Vagina (tissue), 2 donors: ENCODE measurements around the gene ECE1. TPM values are rescaled to one million over a fixed set of nuclear protein-coding genes. Genes with fewer than 3 reads are reported as not detected.

ENCODE experiments used
- DNase-seq, 2 donors: peaks; one replicate each; pipeline ENCODE4 v3.0.0-alpha.2; 2017; ENCODE audit errors: extremely low spot score in 2 of 2
- H3K27ac ChIP-seq: fragments of 200-600 bp; sonication (generic); one replicate; pipeline ENCODE4 v1.5.1; 2019
- H3K27me3 ChIP-seq: fragments of 200-600 bp; sonication (generic); one replicate; pipeline ENCODE4 v1.5.1; 2019
- H3K36me3 ChIP-seq, 2 donors: fragments of 200-600 bp; sonication (generic); one replicate each; pipeline ENCODE4 v1.5.1; 2017 to 2019
- H3K4me1 ChIP-seq: fragments of 200-600 bp; sonication (generic); one replicate; pipeline ENCODE4 v1.5.1; 2019
- H3K4me3 ChIP-seq, 2 donors: fragments of 200-600 bp; sonication (generic); 1 replicate in 1 of 2; 2 replicates in 1 of 2; pipeline ENCODE4 v1.5.1; 2016 to 2019
- H3K9me3 ChIP-seq: fragments of 200-600 bp; sonication (generic); one replicate; pipeline ENCODE4 v1.5.1; 2019
- CTCF ChIP-seq, 3 experiments: fragments of 450-650 bp in 2 of 3; fragments of 200-600 bp in 1 of 3; sonication (generic) in 1 of 3; IDR thresholded peaks; one replicate each; pipeline ENCODE4 v1.5.1; 2017 to 2019; ENCODE audit warnings: antibody characterized with exemption in 3 of 3, mild to moderate bottlenecking in 2 of 3, moderate library complexity in 2 of 3
- POLR2A ChIP-seq, 2 donors: fragments of 450-650 bp; IDR thresholded peaks; one replicate each; pipeline ENCODE4 v1.6.1; 2017; ENCODE audit warnings: antibody characterized with exemption in 2 of 2, mild to moderate bottlenecking in 2 of 2, moderate library complexity in 2 of 2
- POLR2AphosphoS5 ChIP-seq, 2 donors: sonication (generic); formaldehyde crosslinking; IDR thresholded peaks; one replicate each; pipeline ENCODE4 v1.9.0; 2017; ENCODE audit warnings: antibody characterized with exemption in 2 of 2, mild to moderate bottlenecking in 2 of 2, low read depth in 1 of 2; ENCODE audit not compliant: insufficient read depth in 1 of 2
- intact Hi-C: fragments of 100-400 bp; cut with DNase I; formaldehyde crosslinking; loops from one replicate; pipeline ENCODE4 v1.15.1; 2023
- total RNA-seq: library from RNA; depleted of rRNA; stranded (reverse); fragments of >200 nt; gene quantifications from one replicate; pipeline ENCODE4 v1.2.3, GENCODE V29; 2016

The ECE1 gene
- total RNA-seq, 1 donor from 2014 or later = 93.8 TPM

GRCh38 chr1:21280011-21280471 lies 10.2 kb downstream of the ECE1 start:
- Histone ChIP-seq H3K4me3 (no peak overlapping the region), H3K36me3 (no peaks in the 10 kb centered on the region), H3K4me1 (peaks cover 76% of the 10 kb centered on the region), H3K9me3 (no peaks in the 10 kb centered on the region), H3K27me3 (no peaks in the 10 kb centered on the region), H3K27ac (peak overlapping the region; percentile 74)
- no peak for DNase-seq
- TF ChIP-seq CTCF (IDR thresholded peaks at IDR 0.05) (no peak), POLR2AphosphoS5 (IDR thresholded peaks at IDR 0.05; ENCODE audit: insufficient read depth in 1 of 2, low read depth in 1 of 2) (peak; percentile 8 to 42)
- intact Hi-C loops = no loop called here

GRCh38 chr1:21278860-21279845 lies 11.1 kb downstream of the ECE1 start:
- no peaks in the 10 kb centered on the region for H3K9me3 ChIP-seq
- TF ChIP-seq CTCF (IDR thresholded peaks at IDR 0.05) (no peak), POLR2AphosphoS5 (IDR thresholded peaks at IDR 0.05; ENCODE audit: insufficient read depth in 1 of 2, low read depth in 1 of 2) (peak in 1 of 2 donors; percentile 4)
- intact Hi-C loops = no loop called here
- no peaks in the 10 kb centered on the region for H3K27me3 ChIP-seq
- H3K4me1 ChIP-seq = peaks cover 67% of the 10 kb centered on the region
- peak overlapping the region; percentile 2 to 28 for H3K4me3 ChIP-seq
- no peak for DNase-seq
- peak overlapping the region; percentile 74 for H3K27ac ChIP-seq
- H3K36me3 ChIP-seq = no peaks in the 10 kb centered on the region

- Histone ChIP-seq H3K4me1 (peaks cover 59% of the 10 kb centered on the region), H3K27me3 (no peaks in the 10 kb centered on the region), H3K4me3 (peak overlapping the region; percentile 2 to 28), H3K27ac (peak overlapping the region; percentile 74), H3K9me3 (no peaks in the 10 kb centered on the region), H3K36me3 (no peaks in the 10 kb centered on the region)
- DNase-seq = no peak
- TF ChIP-seq POLR2AphosphoS5 (IDR thresholded peaks at IDR 0.05; ENCODE audit: insufficient read depth in 1 of 2, low read depth in 1 of 2) (peak in 1 of 2 donors; percentile 35), CTCF (IDR thresholded peaks at IDR 0.05) (no peak)
- intact Hi-C loops = no loop called here
Observed at GRCh38 chr1:21278208-21278859, 11.9 kb downstream of the ECE1 start.

- Histone ChIP-seq H3K27me3 (no peaks in the 10 kb centered on the region), H3K27ac (peak overlapping the region; percentile 74), H3K36me3 (peaks cover 0 to 6% of the 10 kb centered on the region in 2 donors), H3K9me3 (no peaks in the 10 kb centered on the region), H3K4me1 (peaks cover 56% of the 10 kb centered on the region), H3K4me3 (no peak overlapping the region)
- peak in 1 of 2 donors; percentile 86 for DNase-seq
- intact Hi-C loops = no loop called here
- TF ChIP-seq CTCF (IDR thresholded peaks at IDR 0.05) (no peak), POLR2A (IDR thresholded peaks at IDR 0.05) (no peak), POLR2AphosphoS5 (IDR thresholded peaks at IDR 0.05; ENCODE audit: insufficient read depth in 1 of 2, low read depth in 1 of 2) (no peak)
Observed at GRCh38 chr1:21277180-21277579, 13.1 kb downstream of the ECE1 start.
